HG03378 (cell line): ENCODE data around the gene TENM3.

Experiments
- ATAC-seq: cut with Tn5 transposase; IDR thresholded peaks from one replicate; pipeline ENCODE4 v1.9.1; 2021; ENCODE audit warnings: mild to moderate bottlenecking, moderate library complexity; ENCODE audit not compliant: unreplicated experiment

TENM3 gene

GRCh38 chr4:182324282-182324681 lies 81.1 kb downstream of the TENM3 start:
- ATAC-seq: no peak

GRCh38 chr4:182325397-182325796 lies 82.2 kb downstream of the TENM3 start:
- ATAC-seq: no peak

- no peak for ATAC-seq
Measured at GRCh38 chr4:182325848-182326255, 82.7 kb downstream of the TENM3 start.

GRCh38 chr4:182328505-182328904 lies 85.3 kb downstream of the TENM3 start:
- no peak for ATAC-seq

- no peak for ATAC-seq
Measured at GRCh38 chr4:182337366-182337765, 94.2 kb downstream of the TENM3 start.

- no peak for ATAC-seq
Measured at GRCh38 chr4:182338063-182338462, 94.9 kb downstream of the TENM3 start.

GRCh38 chr4:182338746-182339145 lies 95.5 kb downstream of the TENM3 start:
- ATAC-seq: no peak

GRCh38 chr4:182339221-182339641 lies 96.0 kb downstream of the TENM3 start:
- no peak for ATAC-seq

GRCh38 chr4:182343453-182343852 lies 100.3 kb downstream of the TENM3 start:
- ATAC-seq: no peak

- ATAC-seq: no peak
Measured at GRCh38 chr4:182344968-182345367, 101.8 kb downstream of the TENM3 start.

- ATAC-seq: no peak
Measured at GRCh38 chr4:182346250-182346649, 103.0 kb downstream of the TENM3 start.

- ATAC-seq: no peak
Measured at GRCh38 chr4:182346675-182347375, 103.6 kb downstream of the TENM3 start.

GRCh38 chr4:182348779-182349326 lies 105.7 kb downstream of the TENM3 start:
- ATAC-seq: no peak

- no peak for ATAC-seq
Measured at GRCh38 chr4:182350041-182350440, 106.8 kb downstream of the TENM3 start.

GRCh38 chr4:182351485-182351884 lies 108.3 kb downstream of the TENM3 start:
- no peak for ATAC-seq

- no peak for ATAC-seq
Measured at GRCh38 chr4:182354106-182354505, 110.9 kb downstream of the TENM3 start.

- no peak for ATAC-seq
Measured at GRCh38 chr4:182354867-182355266, 111.7 kb downstream of the TENM3 start.

GRCh38 chr4:182367153-182367552 lies 124.0 kb downstream of the TENM3 start:
- ATAC-seq: no peak

- no peak for ATAC-seq
Measured at GRCh38 chr4:182369211-182369610, 126.0 kb downstream of the TENM3 start.

GRCh38 chr4:182370491-182370890 lies 127.3 kb downstream of the TENM3 start:
- no peak for ATAC-seq

- no peak for ATAC-seq
Measured at GRCh38 chr4:182380771-182381181, 137.6 kb downstream of the TENM3 start.

- no peak for ATAC-seq
Measured at GRCh38 chr4:182382941-182383340, 139.7 kb downstream of the TENM3 start.

GRCh38 chr4:182384631-182385091 lies 141.5 kb downstream of the TENM3 start:
- no peak for ATAC-seq
